Testis (tissue), 3 donors: Measurements from ENCODE around the gene RDH13. TPM values are rescaled to one million over a fixed set of nuclear protein-coding genes. Genes with fewer than 3 reads are reported as not detected.

Source experiments
- DNase-seq: peaks from one replicate; pipeline ENCODE4 v3.0.0-alpha.2; 2019
- H3K27ac ChIP-seq, 2 donors: fragments of 200-600 bp; sonication (generic); one replicate each; pipeline ENCODE4 v1.5.1; 2019
- H3K27me3 ChIP-seq: fragments of 200-600 bp; sonication (generic); one replicate; pipeline ENCODE4 v1.5.1; 2019
- H3K36me3 ChIP-seq: fragments of 200-600 bp; sonication (generic); one replicate; pipeline ENCODE4 v1.5.1; 2017; ENCODE audit warnings: low read depth; ENCODE audit errors: missing control alignments
- H3K4me1 ChIP-seq: fragments of 200-600 bp; sonication (generic); one replicate; pipeline ENCODE4 v1.5.1; 2019
- H3K4me3 ChIP-seq, 2 donors: fragments of 200-600 bp; sonication (generic); one replicate each; pipeline ENCODE4 v1.5.1; 2017 to 2019
- H3K9me3 ChIP-seq: fragments of 200-600 bp; sonication (generic); one replicate; pipeline ENCODE4 v1.5.1; 2017
- POLR2A ChIP-seq: fragments of 450-650 bp; IDR thresholded peaks from one replicate; pipeline ENCODE4 v1.6.1; 2017; ENCODE audit warnings: antibody characterized with exemption, mild to moderate bottlenecking, moderate library complexity
- WGBS, 2 donors: methylation state at CpG; one replicate each; pipeline ENCODE4 v1.1.5; 2018; 5-methylcytosine and 5-hydroxymethylcytosine counted together
- intact Hi-C: fragments of 100-400 bp; cut with DNase I; formaldehyde crosslinking; loops from one replicate; pipeline ENCODE4 v1.15.1; 2023; ENCODE audit warnings: low total_unique reads
- polyA plus RNA-seq: library from polyadenylated mRNA; stranded (reverse); fragments of 350-450 nt; fragmentation: Illumina TruSeq; extraction: RNeasy Lipid Tissue Mini Kit (QIAGEN cat#74804); gene quantifications from one replicate; pipeline ENCODE4 v1.2.3, GENCODE V29; 2014; ENCODE audit warnings: low read depth, low replicate concordance; ENCODE audit not compliant: insufficient read depth
- total RNA-seq, 2 donors: library from RNA; depleted of rRNA; stranded (reverse); fragments of >200 nt; gene quantifications; one replicate each; pipeline ENCODE4 v1.2.3, GENCODE V29; 2016
- TF ChIP-seq, protein P1 (sequence below), 3 experiments: fragments of 450-650 bp in 2 of 3; fragments of 200-600 bp in 1 of 3; sonication (generic) in 1 of 3; IDR thresholded peaks; one replicate each; pipeline ENCODE4 v1.5.1; 2016 to 2019; ENCODE audit warnings: antibody characterized with exemption in 3 of 3, mild to moderate bottlenecking in 2 of 3, moderate library complexity in 1 of 3

RDH13 gene
- total and polyA plus RNA-seq, 3 donors from 2014 or later, result 13.9 to 24.3 (median 22.5) TPM

DNA sequence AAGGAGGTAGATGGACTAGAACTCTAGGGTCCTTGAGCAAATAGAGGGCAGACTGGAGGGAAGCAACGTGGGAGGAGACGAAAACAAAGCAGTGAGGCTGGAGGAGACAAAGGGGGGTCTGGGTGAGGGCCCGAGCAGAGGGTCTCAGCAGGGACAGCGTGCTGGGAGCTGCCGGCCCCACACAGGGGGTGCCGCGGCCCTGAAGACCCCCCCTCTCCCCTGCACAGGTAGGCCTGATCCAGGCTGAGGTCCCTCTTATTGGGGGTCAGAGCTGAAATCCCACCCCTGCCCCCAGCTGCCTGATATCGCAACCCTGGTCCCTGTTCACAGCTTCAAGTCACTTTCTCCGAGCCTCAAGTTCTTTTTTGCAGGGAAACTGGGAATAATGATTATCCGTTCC lies 21.5 kb upstream of the RDH13 start:
- no peak for TF ChIP-seq POLR2A
- TF ChIP-seq, protein P1, sequence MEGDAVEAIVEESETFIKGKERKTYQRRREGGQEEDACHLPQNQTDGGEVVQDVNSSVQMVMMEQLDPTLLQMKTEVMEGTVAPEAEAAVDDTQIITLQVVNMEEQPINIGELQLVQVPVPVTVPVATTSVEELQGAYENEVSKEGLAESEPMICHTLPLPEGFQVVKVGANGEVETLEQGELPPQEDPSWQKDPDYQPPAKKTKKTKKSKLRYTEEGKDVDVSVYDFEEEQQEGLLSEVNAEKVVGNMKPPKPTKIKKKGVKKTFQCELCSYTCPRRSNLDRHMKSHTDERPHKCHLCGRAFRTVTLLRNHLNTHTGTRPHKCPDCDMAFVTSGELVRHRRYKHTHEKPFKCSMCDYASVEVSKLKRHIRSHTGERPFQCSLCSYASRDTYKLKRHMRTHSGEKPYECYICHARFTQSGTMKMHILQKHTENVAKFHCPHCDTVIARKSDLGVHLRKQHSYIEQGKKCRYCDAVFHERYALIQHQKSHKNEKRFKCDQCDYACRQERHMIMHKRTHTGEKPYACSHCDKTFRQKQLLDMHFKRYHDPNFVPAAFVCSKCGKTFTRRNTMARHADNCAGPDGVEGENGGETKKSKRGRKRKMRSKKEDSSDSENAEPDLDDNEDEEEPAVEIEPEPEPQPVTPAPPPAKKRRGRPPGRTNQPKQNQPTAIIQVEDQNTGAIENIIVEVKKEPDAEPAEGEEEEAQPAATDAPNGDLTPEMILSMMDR (IDR thresholded peaks at IDR 0.05), result no peak
- no peak overlapping the region for H3K4me3 ChIP-seq
- no peak for DNase-seq
- no peaks in the 10 kb centered on the region for H3K36me3 ChIP-seq
- H3K27me3 ChIP-seq, result no peaks in the 10 kb centered on the region
- intact Hi-C loops, result no loop called here
- peaks cover 23% of the 10 kb centered on the region for H3K4me1 ChIP-seq
- WGBS, 2 donors, result 59 to 65% methylated on average over 10 of the region's 10 CpGs
- no peak overlapping the region for H3K27ac ChIP-seq
- H3K9me3 ChIP-seq, result no peaks in the 10 kb centered on the region

- H3K9me3 ChIP-seq, result no peaks in the 10 kb centered on the region
- TF ChIP-seq POLR2A, result no peak
- TF ChIP-seq, protein P1 (IDR thresholded peaks at IDR 0.05), result no peak
- H3K4me1 ChIP-seq, result peaks cover 23% of the 10 kb centered on the region
- 34 to 52% methylated on average over 18 to 41 of the region's 42 CpGs for WGBS, 2 donors
- H3K27me3 ChIP-seq, result no peaks in the 10 kb centered on the region
- H3K36me3 ChIP-seq, result no peaks in the 10 kb centered on the region
- H3K4me3 ChIP-seq, result no peak overlapping the region
- intact Hi-C loops, result no loop called here
- DNase-seq, result no peak
- H3K27ac ChIP-seq, result no peak overlapping the region
Observed at GRCh38 chr19:55083004-55083850, 20.3 kb upstream of the RDH13 start.

- Histone ChIP-seq H3K27me3 (no peaks in the 10 kb centered on the region), H3K4me3 (peak overlapping the region in 1 of 2 donors; percentile 37), H3K4me1 (peaks cover 17% of the 10 kb centered on the region)
Observed at GRCh38 chr19:55082020-55082851, 19.3 kb upstream of the RDH13 start.

DNA sequence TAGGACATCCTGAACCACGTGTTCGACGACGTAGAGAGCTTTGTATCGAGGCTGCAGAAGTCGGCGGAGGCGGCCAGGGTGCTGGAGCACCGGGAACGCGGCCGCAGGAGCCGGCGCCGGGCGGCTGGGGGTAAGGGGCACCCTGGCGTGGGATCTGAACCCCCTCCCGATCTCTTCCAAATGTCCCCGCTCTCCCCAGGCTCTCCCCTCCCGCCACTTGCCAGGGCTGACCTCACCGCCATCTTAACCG lies 18.7 kb upstream of the RDH13 start:
- 9 to 13% methylated on average over 10 to 13 of the region's 22 CpGs for WGBS, 2 donors
- peaks cover 12% of the 10 kb centered on the region for H3K4me1 ChIP-seq
- intact Hi-C loops, result no loop called here
- no peak for TF ChIP-seq POLR2A
- TF ChIP-seq, protein P1 (IDR thresholded peaks at IDR 0.05), result no peak
- no peaks in the 10 kb centered on the region for H3K27me3 ChIP-seq
- no peak for DNase-seq
- H3K9me3 ChIP-seq, result no peaks in the 10 kb centered on the region
- H3K36me3 ChIP-seq, result no peaks in the 10 kb centered on the region
- H3K27ac ChIP-seq, result no peak overlapping the region
- peak overlapping the region in 1 of 2 donors; percentile 37 for H3K4me3 ChIP-seq

More at GRCh38 chr19:55082020-55082851, 19.3 kb upstream of the RDH13 start:
- H3K9me3 ChIP-seq, result no peaks in the 10 kb centered on the region
- peak; percentile 82 for DNase-seq
- 11 to 15% methylated on average over 15 to 60 of the region's 64 CpGs for WGBS, 2 donors
- intact Hi-C loops, result no loop called here
- TF ChIP-seq, protein P1 (IDR thresholded peaks at IDR 0.05), result no peak
- TF ChIP-seq POLR2A, result no peak
- no peaks in the 10 kb centered on the region for H3K36me3 ChIP-seq
- H3K27ac ChIP-seq, result no peak overlapping the region
